Smooth muscle cell of the coronary artery (primary cell): Measurements from ENCODE around the gene ZNF41. TPM values are rescaled to one million over a fixed set of nuclear protein-coding genes. Genes with fewer than 3 reads are reported as not detected.

ENCODE experiments used
- total RNA-seq: library from RNA; depleted of rRNA; stranded (reverse); fragments of >200 nt; gene quantifications from 2 replicates; pipeline ENCODE4 v1.2.3, GENCODE V29; 2014; ENCODE audit warnings: low replicate concordance

Gene ZNF41
- total RNA-seq: 3.6 and 4.6 TPM in 2 replicates

DNA sequence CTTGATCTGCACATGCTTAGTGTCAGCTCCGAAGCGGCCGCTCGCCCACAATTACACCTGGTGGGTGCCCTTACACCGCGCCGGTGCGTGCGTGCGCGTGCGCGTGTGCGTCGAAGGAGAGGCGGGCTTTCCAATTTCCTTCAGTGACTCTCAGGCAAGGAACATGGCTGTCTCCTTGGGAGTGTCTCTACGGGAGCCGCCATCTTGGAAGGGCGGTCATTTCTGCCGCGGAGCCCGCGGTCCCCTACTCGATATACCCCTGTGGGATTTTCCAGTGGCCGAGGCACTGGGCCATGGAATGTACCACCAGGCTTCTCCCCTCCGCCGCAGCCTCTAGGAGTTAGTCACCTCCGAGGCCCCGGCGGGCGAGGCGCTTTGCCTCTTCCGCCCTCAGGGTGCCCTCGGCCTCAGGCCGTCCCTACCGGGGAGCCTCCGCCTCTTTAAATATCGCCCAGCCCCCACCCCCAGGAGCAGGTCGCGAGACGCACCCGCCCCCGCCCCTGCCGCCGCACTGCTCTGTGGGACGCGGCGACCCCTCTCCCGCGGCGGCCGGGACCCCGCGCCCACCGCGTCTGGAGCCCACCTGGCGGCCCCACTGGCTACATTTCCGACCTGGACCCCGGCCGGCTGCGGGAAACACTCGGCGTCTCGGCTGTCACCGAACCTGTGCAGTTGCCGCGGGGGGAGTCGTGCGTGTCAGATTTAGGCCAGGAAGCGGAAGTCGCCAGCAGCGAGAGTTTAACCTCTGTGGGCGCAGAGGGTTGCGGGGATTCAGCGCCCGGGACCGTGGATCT, at the start of gene ZNF41:
ZNF41 (minus strand) TSS at position 711 of the 794 bp plus-strand sequence. CDS start 15,741 bp downstream, outside the sequence.

Other genes starting within 250 kb of the ZNF41 start
- 0.12 TPM in 1 of 2 replicates, not detected in the other for gene ZNF157, start 112.6 kb downstream of the ZNF41 start, total RNA-seq
- 10.1 and 15.4 TPM in 2 replicates for gene ARAF, start 78.0 kb upstream of the ZNF41 start, total RNA-seq
- gene TIMP1, start 99.2 kb upstream of the ZNF41 start, total RNA-seq: 213 and 1,203 TPM in 2 replicates
- gene SYN1, start 136.6 kb upstream of the ZNF41 start, total RNA-seq: 0.08 and 0.59 TPM in 2 replicates
- gene CFP, start 146.7 kb upstream of the ZNF41 start, total RNA-seq: 0.12 and 0.15 TPM in 2 replicates
- gene ELK1, start 167.3 kb upstream of the ZNF41 start, total RNA-seq: 11.5 and 13.9 TPM in 2 replicates
- 111 and 172 TPM in 2 replicates for gene UXT, start 176.0 kb upstream of the ZNF41 start, total RNA-seq